Bronchial epithelial cell (primary cell): ENCODE data around the gene IGSF9B. TPM values are rescaled to one million over a fixed set of nuclear protein-coding genes. Genes with fewer than 3 reads are reported as not detected.
A peak's percentile ranks its signal among the peaks of the same experiment; 100 is the strongest.

Source experiments
- DNase-seq: peaks from one replicate; pipeline ENCODE4 v3.0.0-alpha.2; 2010; ENCODE audit warnings: low read depth
- FAIRE-seq: peaks from 2 replicates; lab custom pipeline; 2011; peaks lifted over from hg19 to GRCh38; lab: Jason Lieb, UNC
- H3K27me3 ChIP-seq: 2 replicates; pipeline ENCODE4 v1.5.1; 2011; ENCODE audit warnings: low read length; ENCODE audit not compliant: control insufficient read depth, insufficient read depth
- H3K36me3 ChIP-seq: 2 replicates; pipeline ENCODE4 v1.5.1; 2011; ENCODE audit warnings: low read length; ENCODE audit not compliant: control insufficient read depth, insufficient read depth
- H3K4me3 ChIP-seq: 2 replicates; pipeline ENCODE4 v1.5.1; 2011; ENCODE audit warnings: mild to moderate bottlenecking, low read depth, low read length, control low read depth
- total RNA-seq: library from RNA; depleted of rRNA; stranded (reverse); fragments of >200 nt; gene quantifications from 2 replicates; pipeline ENCODE4 v1.2.1, GENCODE V29; 2014
- TF ChIP-seq, protein P1 (sequence below): IDR thresholded peaks from 2 replicates; pipeline ENCODE4 v1.5.1; 2011; ENCODE audit warnings: mild to moderate bottlenecking, moderate library complexity, low read length, control low read depth, inconsistent platforms; ENCODE audit not compliant: insufficient read depth, severe bottlenecking

The IGSF9B gene
- total RNA-seq, 1 donor from 2014 or later, result under 0.01 TPM

GRCh38 chr11:133887692-133888332 lies 69.0 kb downstream of the IGSF9B start:
- DNase-seq (no peak), FAIRE-seq (no peak)
- TF ChIP-seq, protein P1, sequence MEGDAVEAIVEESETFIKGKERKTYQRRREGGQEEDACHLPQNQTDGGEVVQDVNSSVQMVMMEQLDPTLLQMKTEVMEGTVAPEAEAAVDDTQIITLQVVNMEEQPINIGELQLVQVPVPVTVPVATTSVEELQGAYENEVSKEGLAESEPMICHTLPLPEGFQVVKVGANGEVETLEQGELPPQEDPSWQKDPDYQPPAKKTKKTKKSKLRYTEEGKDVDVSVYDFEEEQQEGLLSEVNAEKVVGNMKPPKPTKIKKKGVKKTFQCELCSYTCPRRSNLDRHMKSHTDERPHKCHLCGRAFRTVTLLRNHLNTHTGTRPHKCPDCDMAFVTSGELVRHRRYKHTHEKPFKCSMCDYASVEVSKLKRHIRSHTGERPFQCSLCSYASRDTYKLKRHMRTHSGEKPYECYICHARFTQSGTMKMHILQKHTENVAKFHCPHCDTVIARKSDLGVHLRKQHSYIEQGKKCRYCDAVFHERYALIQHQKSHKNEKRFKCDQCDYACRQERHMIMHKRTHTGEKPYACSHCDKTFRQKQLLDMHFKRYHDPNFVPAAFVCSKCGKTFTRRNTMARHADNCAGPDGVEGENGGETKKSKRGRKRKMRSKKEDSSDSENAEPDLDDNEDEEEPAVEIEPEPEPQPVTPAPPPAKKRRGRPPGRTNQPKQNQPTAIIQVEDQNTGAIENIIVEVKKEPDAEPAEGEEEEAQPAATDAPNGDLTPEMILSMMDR, result no peak
- no peak overlapping the region for H3K4me3 ChIP-seq
- no peaks in the 10 kb centered on the region for H3K36me3 ChIP-seq
- no peaks in the 10 kb centered on the region for H3K27me3 ChIP-seq

DNA sequence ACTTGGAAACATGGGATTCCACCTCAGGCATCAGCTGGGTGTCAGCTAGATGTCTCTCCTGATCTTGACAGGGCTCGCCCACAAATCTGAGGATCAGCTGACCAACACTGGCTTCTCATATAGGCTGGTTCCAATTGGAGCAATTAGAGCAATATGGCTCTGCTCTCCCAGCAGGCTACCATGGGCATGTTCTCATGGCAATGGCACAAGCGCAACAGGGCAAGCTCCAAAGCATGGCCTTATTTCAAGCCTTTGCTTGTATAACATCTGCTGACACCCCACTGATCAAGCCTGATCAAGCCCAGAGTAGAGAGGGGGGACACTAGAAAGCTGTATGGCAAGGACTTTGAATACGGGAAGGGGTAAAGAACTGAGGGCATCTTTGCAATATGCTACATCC lies 70.7 kb downstream of the IGSF9B start:
- no peak overlapping the region for H3K4me3 ChIP-seq
- no peak for DNase-seq
- peak; percentile 58 for FAIRE-seq
- TF ChIP-seq, protein P1, result no peak
- H3K36me3 ChIP-seq, result no peaks in the 10 kb centered on the region
- no peaks in the 10 kb centered on the region for H3K27me3 ChIP-seq

DNA sequence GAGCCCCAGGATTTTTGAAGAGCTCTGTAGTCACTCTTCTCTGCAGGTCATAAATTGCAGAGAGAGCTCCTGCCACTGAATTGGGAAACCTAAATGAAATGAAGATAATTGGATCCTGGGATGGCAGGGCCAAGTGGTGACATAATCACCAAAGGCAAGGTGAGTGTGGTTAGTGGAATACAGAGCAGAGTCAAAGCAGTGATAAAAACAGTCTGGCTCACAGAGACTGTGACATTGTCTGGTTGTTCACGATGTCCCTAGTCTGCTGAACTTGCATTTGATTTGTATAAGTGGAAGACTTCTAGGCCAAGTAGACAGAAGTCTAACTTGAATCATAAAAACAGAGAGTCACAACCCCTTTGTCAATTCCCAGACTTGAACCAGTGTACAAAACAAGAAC lies 84.6 kb downstream of the IGSF9B start:
- Histone ChIP-seq H3K36me3 (no peaks in the 10 kb centered on the region), H3K27me3 (no peaks in the 10 kb centered on the region), H3K4me3 (no peak overlapping the region)
- FAIRE-seq (peak; percentile 7), DNase-seq (no peak)
- TF ChIP-seq, protein P1, result no peak

DNA sequence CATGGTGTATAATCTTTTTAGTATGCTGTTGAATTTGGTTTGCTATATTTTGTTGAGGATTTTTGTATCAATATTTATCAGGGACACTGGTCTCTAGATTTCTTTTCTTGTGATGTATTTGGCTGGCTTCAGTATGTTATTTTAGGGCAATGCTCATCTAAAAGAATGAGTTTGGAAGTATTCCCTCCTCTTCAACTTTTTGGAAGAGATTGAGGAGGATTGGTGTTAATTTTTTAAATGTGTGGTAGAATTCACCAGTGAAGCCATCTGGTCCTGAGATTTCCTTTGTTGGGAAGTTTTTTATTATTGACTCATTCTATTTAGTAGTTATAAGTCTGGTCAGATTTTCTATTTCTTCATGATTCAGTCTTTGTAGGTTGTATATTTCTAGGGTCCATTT lies 89.3 kb downstream of the IGSF9B start:
- TF ChIP-seq, protein P1, result no peak
- no peaks in the 10 kb centered on the region for H3K27me3 ChIP-seq
- no peaks in the 10 kb centered on the region for H3K36me3 ChIP-seq
- no peak for DNase-seq
- no peak overlapping the region for H3K4me3 ChIP-seq
- FAIRE-seq, result no peak

DNA sequence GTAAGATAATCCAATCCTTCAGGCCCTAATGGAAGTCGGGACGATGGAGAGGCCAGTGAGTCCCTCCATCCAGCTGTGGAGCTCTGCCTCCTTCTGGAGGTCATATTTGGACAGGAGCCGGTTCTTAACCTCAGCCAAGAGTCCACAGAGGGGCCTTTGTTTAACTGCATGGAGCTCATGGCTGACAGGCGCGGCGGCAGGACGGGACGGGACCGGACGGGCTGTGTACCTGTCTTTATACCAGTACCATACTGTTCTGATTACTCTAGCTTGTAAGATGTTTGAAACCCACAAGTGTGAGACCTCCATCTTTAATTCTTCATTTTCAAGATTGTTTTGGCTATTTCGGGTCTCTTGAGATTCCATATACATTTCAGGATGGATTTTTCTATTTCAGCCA lies 91.3 kb downstream of the IGSF9B start:
- DNase-seq (no peak), FAIRE-seq (no peak)
- Histone ChIP-seq H3K36me3 (no peaks in the 10 kb centered on the region), H3K27me3 (no peaks in the 10 kb centered on the region), H3K4me3 (no peak overlapping the region)
- TF ChIP-seq, protein P1, result no peak

- H3K27me3 ChIP-seq, result no peaks in the 10 kb centered on the region
- no peak overlapping the region for H3K4me3 ChIP-seq
- TF ChIP-seq, protein P1, result no peak
- DNase-seq, result no peak
- FAIRE-seq, result no peak
- no peaks in the 10 kb centered on the region for H3K36me3 ChIP-seq
Observed at GRCh38 chr11:133864756-133865155, 92.0 kb downstream of the IGSF9B start.
